Astrocyte of the cerebellum (primary cell): Measurements from ENCODE around the gene SNRPA.

Experiments
- DNase-seq: peaks from one replicate; pipeline ENCODE4 v3.0.0-alpha.2; 2011; ENCODE audit warnings: low read depth
- H3K4me3 ChIP-seq: 2 replicates; pipeline ENCODE4 v1.5.1; 2011; ENCODE audit warnings: mild to moderate bottlenecking, low read depth, low read length, moderate library complexity
- CTCF ChIP-seq: IDR thresholded peaks from 2 replicates; pipeline ENCODE4 v1.5.1; 2012; ENCODE audit warnings: low read length, low read depth, moderate library complexity, mild to moderate bottlenecking; ENCODE audit errors: missing control alignments
- in situ Hi-C: cut with HindIII; loops from 2 replicates; pipeline ENCODE4 v1.10.0; 2017; ENCODE audit warnings: low sequenced_read_pairs

Gene SNRPA

GRCh38 chr19:40705950-40706619, 44.9 kb upstream of the SNRPA start:
- in situ Hi-C loops, result no loop called here
- TF ChIP-seq CTCF, result no peak
- DNase-seq, result no peak
- no peak overlapping the region for H3K4me3 ChIP-seq

GRCh38 chr19:40707615-40708014, 43.4 kb upstream of the SNRPA start:
- in situ Hi-C loops, result no loop called here
- H3K4me3 ChIP-seq, result no peak overlapping the region
- no peak for TF ChIP-seq CTCF
- no peak for DNase-seq

GRCh38 chr19:40709817-40710216, 41.2 kb upstream of the SNRPA start:
- no peak for DNase-seq
- in situ Hi-C loops, result no loop called here
- H3K4me3 ChIP-seq, result no peak overlapping the region
- no peak for TF ChIP-seq CTCF

GRCh38 chr19:40713939-40714338, 37.1 kb upstream of the SNRPA start:
- no peak for DNase-seq
- in situ Hi-C loops, result no loop called here
- no peak overlapping the region for H3K4me3 ChIP-seq
- no peak for TF ChIP-seq CTCF

GRCh38 chr19:40714441-40715299, 36.3 kb upstream of the SNRPA start:
- in situ Hi-C loops, result no loop called here
- no peak for TF ChIP-seq CTCF
- H3K4me3 ChIP-seq, result peak overlapping the region; percentile 71
- DNase-seq, result peak; percentile 77

GRCh38 chr19:40716031-40716481, 34.9 kb upstream of the SNRPA start:
- no peak for DNase-seq
- peak overlapping the region; percentile 71 for H3K4me3 ChIP-seq
- TF ChIP-seq CTCF, result no peak
- in situ Hi-C loops, result no loop called here
